HCT116 (cell line): ENCODE data around the gene RAB37. TPM values are rescaled to one million over a fixed set of nuclear protein-coding genes. Genes with fewer than 3 reads are reported as not detected.

Experiments used
- ATAC-seq: fragments of 200-7000 bp; cut with Tn5 transposase; 2 replicates; pipeline ENCODE4 v1.9.1; 2020; ENCODE audit warnings: mild to moderate bottlenecking, moderate library complexity
- BruUV-seq: library from RNA; stranded (reverse); fragments of 400-500 nt; replicated peaks from 2 replicates; lab custom pipeline; 2021; lab: Mats Ljungman, UMichigan
- CTCF ChIA-PET: fragments of 300-600 bp; sonication (Branson Sonifier 250); formaldehyde crosslinking; loops from one replicate; lab custom pipeline; 2021; ENCODE audit warnings: antibody characterized with exemption; lab: Charles Lee
- POLR2A ChIA-PET: fragments of 300-600, 350-600 bp; sonication (Branson Sonifier 250); formaldehyde crosslinking; loops from one replicate; lab custom pipeline; 2021; ENCODE audit warnings: antibody characterized with exemption; lab: Charles Lee
- RAD21 ChIA-PET, 2 experiments: fragments of 300-600 bp; sonication (Branson Sonifier 250); formaldehyde crosslinking; loops; one replicate each; lab custom pipeline; 2023; ENCODE audit warnings: low total read pairs in 2 of 2; ENCODE audit not compliant: uncharacterized antibody in 2 of 2, unreplicated experiment in 2 of 2, low non-redundant PET in 1 of 2; lab: Charles Lee
- DNase-seq: peaks from one replicate; pipeline ENCODE4 v3.0.0-alpha.2; 2010; ENCODE audit warnings: low read depth, low spot score
- H2AFZ ChIP-seq: fragments of 200-600 bp; shearing (Covaris generic), sonication (generic); 2 replicates; pipeline ENCODE4 v1.6.1; 2017; ENCODE audit warnings: low read depth, mixed run types, mixed read lengths, antibody characterized with exemption, low read length; ENCODE audit not compliant: poor library complexity, severe bottlenecking
- H3K27ac ChIP-seq: 2 replicates; pipeline ENCODE4 v1.5.1; 2012; ENCODE audit warnings: low read depth, low read length
- H3K27me3 ChIP-seq: fragments of 200-600 bp; sonication (generic); 2 replicates; pipeline ENCODE4 v1.6.1; 2016; ENCODE audit warnings: mixed run types, low read length, mixed read lengths; ENCODE audit not compliant: insufficient read depth
- H3K36me3 ChIP-seq, 2 experiments: fragments of 200-500 bp in 1 of 2; fragments of 200-600 bp in 1 of 2; sonication (Bioruptor generic) in 1 of 2; sonication (generic) in 1 of 2; 2 replicates each; pipeline versions ENCODE4 v1.5.1 to v1.6.1; 2014 to 2016; ENCODE audit warnings: low read length in 2 of 2, inconsistent platforms in 1 of 2, mixed read lengths in 1 of 2, mixed run types in 1 of 2; ENCODE audit not compliant: insufficient read depth in 2 of 2, control insufficient read depth in 1 of 2
- H3K4me1 ChIP-seq, 2 experiments: fragments of 200-600 bp in 1 of 2; sonication (generic) in 1 of 2; 2 replicates each; pipeline versions ENCODE4 v1.5.1 to v1.6.1; 2012 to 2017; ENCODE audit warnings: low read length in 2 of 2, inconsistent platforms in 1 of 2, mild to moderate bottlenecking in 1 of 2, mixed read lengths in 1 of 2, mixed run types in 1 of 2, moderate library complexity in 1 of 2; ENCODE audit not compliant: insufficient read depth in 2 of 2, control insufficient read depth in 1 of 2
- H3K4me2 ChIP-seq: fragments of 200-600 bp; sonication (generic); 2 replicates; pipeline ENCODE4 v1.6.1; 2017; ENCODE audit warnings: mixed run types, low read length, mixed read lengths
- H3K4me3 ChIP-seq, 2 experiments: fragments of 200-600 bp in 1 of 2; sonication (generic) in 1 of 2; replicated peaks in 1 of 2; 2 replicates each; pipeline ENCODE4 v1.5.1; 2011 to 2016; ENCODE audit warnings: low read length in 2 of 2, control low read depth in 1 of 2, low read depth in 1 of 2, mild to moderate bottlenecking in 1 of 2, mixed read lengths in 1 of 2, mixed run types in 1 of 2
- H3K79me2 ChIP-seq: fragments of 200-600 bp; sonication (generic); 2 replicates; pipeline ENCODE4 v1.6.1; 2017; ENCODE audit warnings: mild to moderate bottlenecking, mixed run types, low read length, moderate library complexity, mixed read lengths; ENCODE audit not compliant: insufficient read depth
- H3K9ac ChIP-seq: fragments of 200-600 bp; sonication (generic); 2 replicates; pipeline ENCODE4 v1.6.1; 2016; ENCODE audit warnings: low read length, mixed read lengths
- H3K9me2 ChIP-seq: fragments of 200-600 bp; sonication (generic), shearing (Covaris generic); 2 replicates; pipeline ENCODE4 v1.6.1; 2017; ENCODE audit warnings: mixed run types, mild to moderate bottlenecking, moderate library complexity; ENCODE audit not compliant: insufficient read depth
- H3K9me3 ChIP-seq, 2 experiments: fragments of 200-500 bp in 1 of 2; fragments of 200-600 bp in 1 of 2; sonication (Bioruptor generic) in 1 of 2; sonication (generic) in 1 of 2; 2 replicates each; pipeline ENCODE4 v1.6.1; 2014 to 2017; ENCODE audit warnings: low read length in 2 of 2, mixed read lengths in 2 of 2, inconsistent platforms in 1 of 2, low read depth in 1 of 2, mild to moderate bottlenecking in 1 of 2, mixed run types in 1 of 2, moderate library complexity in 1 of 2; ENCODE audit not compliant: control insufficient read depth in 1 of 2, insufficient read depth in 1 of 2
- H4K20me1 ChIP-seq: fragments of 200-600 bp; sonication (generic), shearing (Covaris generic); 2 replicates; pipeline ENCODE4 v1.6.1; 2017; ENCODE audit warnings: mixed run types, mild to moderate bottlenecking, moderate library complexity; ENCODE audit not compliant: insufficient read depth
- CEBPB ChIP-seq: IDR thresholded peaks from 2 replicates; pipeline ENCODE4 v1.6.1; 2012; ENCODE audit warnings: low read depth
- EGR1 ChIP-seq: IDR thresholded peaks from 2 replicates; pipeline ENCODE4 v1.6.1; 2012; ENCODE audit warnings: low read depth
- ELF1 ChIP-seq: IDR thresholded peaks from 2 replicates; pipeline ENCODE4 v1.6.1; 2012; ENCODE audit warnings: low read depth, borderline replicate concordance
- POLR2A ChIP-seq: IDR thresholded peaks from 2 replicates; pipeline ENCODE4 v1.7.0; 2011; ENCODE audit warnings: borderline replicate concordance; ENCODE audit not compliant: insufficient read depth, insufficient read length; ENCODE audit errors: extremely low read depth
- SIN3A ChIP-seq: IDR thresholded peaks from 2 replicates; pipeline ENCODE4 v1.6.1; 2012; ENCODE audit warnings: low read depth
- SP1 ChIP-seq: IDR thresholded peaks from 2 replicates; pipeline ENCODE4 v1.6.1; 2012; ENCODE audit warnings: low read depth
- TCF7L2 ChIP-seq: IDR thresholded peaks from 2 replicates; pipeline ENCODE4 v1.7.0; 2011; ENCODE audit warnings: borderline replicate concordance, inconsistent platforms; ENCODE audit not compliant: insufficient read depth, insufficient read length; ENCODE audit errors: extremely low read depth
- ZFX ChIP-seq: fragments of 450-650 bp; IDR thresholded peaks from 2 replicates; pipeline ENCODE4 v1.6.1; 2017
- intact Hi-C: fragments of 100-400 bp; cut with micrococcal nuclease; formaldehyde crosslinking; loops from 2 replicates; pipeline ENCODE4 v1.10.0; 2022
- total RNA-seq: library from RNA; stranded (reverse); gene quantifications from one replicate; pipeline ENCODE4 v1.2.1, GENCODE V29; 2021; ENCODE audit not compliant: unreplicated experiment
- TF ChIP-seq, protein P1 (sequence below): IDR thresholded peaks from 2 replicates; pipeline ENCODE4 v1.6.1; 2012; ENCODE audit warnings: low read depth

The RAB37 gene
- total RNA-seq, 1 experiment from 2014 or later: 8.2 TPM

DNA sequence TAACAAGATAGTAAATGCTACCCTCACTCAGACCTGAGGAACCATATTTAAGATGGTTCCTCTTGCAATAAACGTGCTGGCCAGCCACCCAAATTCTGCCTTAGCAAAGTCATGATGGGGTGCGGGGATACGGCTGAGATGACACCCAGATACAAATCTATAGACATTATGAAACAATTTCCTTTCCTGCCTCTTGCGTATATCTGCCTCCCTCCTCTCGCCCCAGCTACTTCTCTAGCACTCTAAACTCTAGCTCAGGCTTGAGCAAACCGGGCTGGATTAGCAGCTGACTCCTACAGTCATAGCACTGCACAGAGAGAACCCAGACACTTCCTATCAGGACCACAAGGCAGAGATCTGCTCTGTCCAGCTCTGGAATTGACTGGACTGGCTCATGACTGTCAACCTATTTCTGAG lies 46.6 kb upstream of the RAB37 start:
- Histone ChIP-seq H3K4me1 (no peaks in the 10 kb centered on the region), H3K27me3 (peaks cover 18% of the 10 kb centered on the region; the same call in 1 of the 2 replicates), H3K4me3 (no peak overlapping the region), H3K9ac (no peak overlapping the region), H3K79me2 (no peaks in the 10 kb centered on the region), H3K4me2 (no peak overlapping the region), H3K9me3 (no peaks in the 10 kb centered on the region), H2AFZ (no peak overlapping the region), H3K36me3 (no peaks in the 10 kb centered on the region), H4K20me1 (no peaks in the 10 kb centered on the region), H3K9me2 (no peaks in the 10 kb centered on the region), H3K27ac (no peak overlapping the region)
- BruUV-seq: no TSS peak
- POLR2A ChIA-PET: no interaction called here
- RAD21 ChIA-PET: no interaction called here
- intact Hi-C loops: no loop called here
- ATAC-seq: no peak
- no peak for DNase-seq
- TF ChIP-seq, protein P1, sequence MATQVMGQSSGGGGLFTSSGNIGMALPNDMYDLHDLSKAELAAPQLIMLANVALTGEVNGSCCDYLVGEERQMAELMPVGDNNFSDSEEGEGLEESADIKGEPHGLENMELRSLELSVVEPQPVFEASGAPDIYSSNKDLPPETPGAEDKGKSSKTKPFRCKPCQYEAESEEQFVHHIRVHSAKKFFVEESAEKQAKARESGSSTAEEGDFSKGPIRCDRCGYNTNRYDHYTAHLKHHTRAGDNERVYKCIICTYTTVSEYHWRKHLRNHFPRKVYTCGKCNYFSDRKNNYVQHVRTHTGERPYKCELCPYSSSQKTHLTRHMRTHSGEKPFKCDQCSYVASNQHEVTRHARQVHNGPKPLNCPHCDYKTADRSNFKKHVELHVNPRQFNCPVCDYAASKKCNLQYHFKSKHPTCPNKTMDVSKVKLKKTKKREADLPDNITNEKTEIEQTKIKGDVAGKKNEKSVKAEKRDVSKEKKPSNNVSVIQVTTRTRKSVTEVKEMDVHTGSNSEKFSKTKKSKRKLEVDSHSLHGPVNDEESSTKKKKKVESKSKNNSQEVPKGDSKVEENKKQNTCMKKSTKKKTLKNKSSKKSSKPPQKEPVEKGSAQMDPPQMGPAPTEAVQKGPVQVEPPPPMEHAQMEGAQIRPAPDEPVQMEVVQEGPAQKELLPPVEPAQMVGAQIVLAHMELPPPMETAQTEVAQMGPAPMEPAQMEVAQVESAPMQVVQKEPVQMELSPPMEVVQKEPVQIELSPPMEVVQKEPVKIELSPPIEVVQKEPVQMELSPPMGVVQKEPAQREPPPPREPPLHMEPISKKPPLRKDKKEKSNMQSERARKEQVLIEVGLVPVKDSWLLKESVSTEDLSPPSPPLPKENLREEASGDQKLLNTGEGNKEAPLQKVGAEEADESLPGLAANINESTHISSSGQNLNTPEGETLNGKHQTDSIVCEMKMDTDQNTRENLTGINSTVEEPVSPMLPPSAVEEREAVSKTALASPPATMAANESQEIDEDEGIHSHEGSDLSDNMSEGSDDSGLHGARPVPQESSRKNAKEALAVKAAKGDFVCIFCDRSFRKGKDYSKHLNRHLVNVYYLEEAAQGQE: no peak
- TF ChIP-seq POLR2A (no peak), SIN3A (no peak), TCF7L2 (no peak), SP1 (no peak), ELF1 (no peak), ZFX (no peak), EGR1 (no peak), CEBPB (no peak)
- CTCF ChIA-PET: interaction anchor here (1.3 kb wide), 1 partner anchor 406 kb away, joined by 3 read pairs; no protein-coding TSS in a partner anchor
